Neural progenitor cell (in vitro differentiated cells): ENCODE measurements around the gene NPR2. TPM values are rescaled to one million over a fixed set of nuclear protein-coding genes. Genes with fewer than 3 reads are reported as not detected.

Experiments
- DNase-seq: peaks from one replicate; pipeline ENCODE4 v3.0.0-alpha.2; 2016; ENCODE audit warnings: low spot score
- H2AFZ ChIP-seq: fragments of 200-600 bp; sonication (generic); replicated peaks from 2 replicates; pipeline ENCODE4 v1.6.1; 2016; ENCODE audit warnings: antibody characterized with exemption
- H3F3A ChIP-seq: fragments of 200-600 bp; sonication (generic); 2 replicates; pipeline ENCODE4 v1.6.1; 2016; ENCODE audit warnings: antibody characterized with exemption, low read depth
- H3K27ac ChIP-seq: fragments of 200-600 bp; sonication (generic); 2 replicates; pipeline ENCODE4 v1.5.1; 2016; ENCODE audit warnings: mild to moderate bottlenecking
- H3K27me3 ChIP-seq: fragments of 200-600 bp; sonication (generic); 2 replicates; pipeline ENCODE4 v1.6.1; 2016; ENCODE audit warnings: mild to moderate bottlenecking, moderate library complexity
- H3K36me3 ChIP-seq: fragments of 200-600 bp; sonication (generic); 2 replicates; pipeline ENCODE4 v1.5.1; 2016
- H3K4me1 ChIP-seq: fragments of 200-600 bp; sonication (generic); 2 replicates; pipeline ENCODE4 v1.6.1; 2016; ENCODE audit warnings: mixed run types
- H3K4me2 ChIP-seq: fragments of 200-600 bp; sonication (generic); 2 replicates; pipeline ENCODE4 v1.6.1; 2016
- H3K4me3 ChIP-seq: fragments of 200-600 bp; sonication (generic); 2 replicates; pipeline ENCODE4 v1.5.1; 2016
- H3K79me2 ChIP-seq: fragments of 200-600 bp; sonication (generic); 2 replicates; pipeline ENCODE4 v1.6.1; 2016; ENCODE audit warnings: low read depth
- H3K9ac ChIP-seq: fragments of 200-600 bp; sonication (generic); 2 replicates; pipeline ENCODE4 v1.6.1; 2016
- H3K9me3 ChIP-seq: fragments of 200-600 bp; sonication (generic); 2 replicates; pipeline ENCODE4 v1.5.1; 2016; ENCODE audit warnings: low read depth
- H4K20me1 ChIP-seq: fragments of 200-600 bp; sonication (generic); 2 replicates; pipeline ENCODE4 v1.6.1; 2016; ENCODE audit warnings: low read depth
- H3K27ac Mint-ChIP-seq: 3 replicates; pipeline ENCODE4 v1.8.0; 2021; ENCODE audit warnings: mixed read lengths
- H3K27me3 Mint-ChIP-seq: 2 replicates; pipeline ENCODE4 v1.8.0; 2022; ENCODE audit warnings: low read depth, mild to moderate bottlenecking, inconsistent platforms, moderate library complexity, mixed read lengths; ENCODE audit not compliant: insufficient read depth
- H3K36me3 Mint-ChIP-seq: 3 replicates; pipeline ENCODE4 v1.8.0; 2021; ENCODE audit warnings: mixed read lengths
- H3K4me1 Mint-ChIP-seq: 3 replicates; pipeline ENCODE4 v1.8.0; 2021; ENCODE audit warnings: mixed read lengths
- H3K4me3 Mint-ChIP-seq: 3 replicates; pipeline ENCODE4 v1.8.0; 2021; ENCODE audit warnings: mild to moderate bottlenecking, moderate library complexity, mixed read lengths
- H3K9me3 Mint-ChIP-seq: 3 replicates; pipeline ENCODE4 v1.8.0; 2020; ENCODE audit warnings: mixed read lengths
- EZH2 ChIP-seq: fragments of 200-600 bp; sonication (generic); IDR thresholded peaks from 2 replicates; pipeline ENCODE4 v1.6.1; 2017; ENCODE audit warnings: antibody characterized with exemption, mild to moderate bottlenecking, moderate library complexity
- EZH2phosphoT487 ChIP-seq: fragments of 200-600 bp; sonication (generic); IDR thresholded peaks from 2 replicates; pipeline ENCODE4 v1.6.1; 2017; ENCODE audit warnings: antibody characterized with exemption
- total RNA-seq: library from RNA; depleted of rRNA; stranded (reverse); fragments of >200 nt; gene quantifications from 2 replicates; pipeline ENCODE4 v1.2.3, GENCODE V29; 2015; ENCODE audit warnings: low replicate concordance
- TF ChIP-seq, protein P1 (sequence below): fragments of 200-600 bp; sonication (generic); IDR thresholded peaks from 2 replicates; pipeline ENCODE4 v1.5.1; 2017; ENCODE audit warnings: antibody characterized with exemption, mild to moderate bottlenecking

Gene NPR2
- total RNA-seq, 1 donor from 2014 or later, result 5.6 TPM

DNA sequence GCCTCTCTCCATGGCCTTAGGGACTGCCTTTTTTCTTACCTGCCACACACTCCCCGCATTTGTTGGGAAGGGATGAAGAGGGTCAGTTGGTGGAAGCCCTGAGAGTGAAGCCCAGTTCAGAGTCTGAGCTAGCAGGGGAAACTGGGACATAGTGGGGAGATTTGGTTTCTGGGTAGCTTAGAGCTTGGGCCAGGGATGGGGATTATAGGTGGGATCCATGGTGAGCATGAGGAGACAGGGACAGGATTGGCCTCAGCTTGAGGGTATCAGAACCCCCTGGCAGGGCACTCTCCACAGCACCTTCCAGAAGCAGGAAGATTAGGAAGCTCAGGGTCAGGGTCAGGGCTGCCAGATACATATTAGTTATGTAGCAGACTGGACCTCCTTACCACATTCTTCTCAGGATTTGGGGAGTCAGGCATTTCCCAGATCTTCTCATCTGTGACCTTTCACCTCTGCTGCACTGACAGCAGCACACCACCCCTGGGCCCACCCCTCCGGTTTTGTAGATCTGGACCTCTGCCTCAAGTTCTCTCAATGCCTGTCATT, 61.0 kb downstream of the NPR2 start:
- no peak overlapping the region for H3K27ac Mint-ChIP-seq
- DNase-seq, result no peak
- H3K36me3 ChIP-seq, result no peaks in the 10 kb centered on the region
- no peaks in the 10 kb centered on the region for H3K9me3 ChIP-seq
- no peaks in the 10 kb centered on the region for H3F3A ChIP-seq
- H3K79me2 ChIP-seq, result no peaks in the 10 kb centered on the region
- peaks cover 3% of the 10 kb centered on the region for H3K27me3 Mint-ChIP-seq
- TF ChIP-seq EZH2phosphoT487 (no peak), EZH2 (no peak)
- TF ChIP-seq, protein P1, sequence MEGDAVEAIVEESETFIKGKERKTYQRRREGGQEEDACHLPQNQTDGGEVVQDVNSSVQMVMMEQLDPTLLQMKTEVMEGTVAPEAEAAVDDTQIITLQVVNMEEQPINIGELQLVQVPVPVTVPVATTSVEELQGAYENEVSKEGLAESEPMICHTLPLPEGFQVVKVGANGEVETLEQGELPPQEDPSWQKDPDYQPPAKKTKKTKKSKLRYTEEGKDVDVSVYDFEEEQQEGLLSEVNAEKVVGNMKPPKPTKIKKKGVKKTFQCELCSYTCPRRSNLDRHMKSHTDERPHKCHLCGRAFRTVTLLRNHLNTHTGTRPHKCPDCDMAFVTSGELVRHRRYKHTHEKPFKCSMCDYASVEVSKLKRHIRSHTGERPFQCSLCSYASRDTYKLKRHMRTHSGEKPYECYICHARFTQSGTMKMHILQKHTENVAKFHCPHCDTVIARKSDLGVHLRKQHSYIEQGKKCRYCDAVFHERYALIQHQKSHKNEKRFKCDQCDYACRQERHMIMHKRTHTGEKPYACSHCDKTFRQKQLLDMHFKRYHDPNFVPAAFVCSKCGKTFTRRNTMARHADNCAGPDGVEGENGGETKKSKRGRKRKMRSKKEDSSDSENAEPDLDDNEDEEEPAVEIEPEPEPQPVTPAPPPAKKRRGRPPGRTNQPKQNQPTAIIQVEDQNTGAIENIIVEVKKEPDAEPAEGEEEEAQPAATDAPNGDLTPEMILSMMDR, result no peak
- H3K4me3 ChIP-seq, result no peak overlapping the region
- H4K20me1 ChIP-seq, result peaks cover 5% of the 10 kb centered on the region
- no peak overlapping the region for H3K4me2 ChIP-seq
- H3K36me3 Mint-ChIP-seq, result peaks cover 16% of the 10 kb centered on the region
- no peaks in the 10 kb centered on the region for H3K4me1 ChIP-seq
- peaks cover 4% of the 10 kb centered on the region for H3K27me3 ChIP-seq
- no peak overlapping the region for H3K4me3 Mint-ChIP-seq
- no peak overlapping the region for H3K27ac ChIP-seq
- no peaks in the 10 kb centered on the region for H3K4me1 Mint-ChIP-seq
- no peaks in the 10 kb centered on the region for H3K9me3 Mint-ChIP-seq
- H3K9ac ChIP-seq, result no peak overlapping the region
- no peak overlapping the region for H2AFZ ChIP-seq

DNA sequence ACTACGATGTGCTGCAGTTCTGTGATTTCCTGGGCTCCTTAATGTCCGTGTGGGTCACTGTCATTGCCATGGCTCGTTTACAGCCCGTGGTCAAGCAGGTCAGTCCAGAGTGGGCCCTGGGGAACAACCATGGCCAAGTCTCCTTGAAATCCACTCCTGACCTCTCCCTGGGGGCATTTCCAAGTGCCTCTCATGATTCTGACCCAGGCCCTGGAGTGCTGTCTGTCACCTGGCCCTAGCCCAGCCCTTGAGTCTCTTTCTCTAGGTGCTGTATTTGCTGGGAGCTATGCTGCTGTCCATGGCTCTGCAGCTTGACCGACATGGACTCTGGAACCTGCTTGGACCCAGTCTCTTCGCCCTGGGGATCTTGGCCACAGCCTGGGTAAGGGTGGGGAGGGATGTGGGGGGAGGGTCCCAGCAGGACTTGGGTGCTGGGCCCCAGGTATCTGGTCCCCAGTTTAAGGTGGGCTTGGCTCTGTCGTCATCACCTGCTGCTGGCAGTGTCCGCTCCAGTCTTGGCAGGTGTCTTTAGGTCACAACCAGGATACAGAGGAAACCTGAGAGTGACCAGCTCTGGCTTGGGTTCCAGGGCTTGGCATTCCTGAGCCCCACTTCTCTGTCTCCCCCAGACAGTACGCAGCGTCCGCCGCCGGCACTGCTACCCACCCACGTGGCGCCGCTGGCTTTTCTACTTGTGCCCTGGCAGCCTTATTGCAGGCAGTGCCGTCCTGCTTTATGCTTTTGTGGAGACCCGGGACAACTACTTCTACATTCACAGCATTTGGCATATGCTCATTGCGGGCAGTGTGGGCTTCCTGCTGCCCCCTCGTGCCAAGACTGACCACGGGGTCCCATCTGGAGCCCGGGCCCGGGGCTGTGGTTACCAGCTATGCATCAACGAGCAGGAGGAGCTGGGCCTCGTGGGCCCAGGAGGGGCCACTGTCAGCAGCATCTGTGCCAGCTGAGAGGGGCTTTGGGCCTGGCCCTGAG, 61.8 kb downstream of the NPR2 start:
- peaks cover 5% of the 10 kb centered on the region for H4K20me1 ChIP-seq
- TF ChIP-seq EZH2 (no peak), EZH2phosphoT487 (no peak)
- TF ChIP-seq, protein P1, result no peak
- H3K27ac Mint-ChIP-seq, result no peak overlapping the region
- H3K4me3 ChIP-seq, result no peak overlapping the region
- DNase-seq, result no peak
- no peaks in the 10 kb centered on the region for H3K9me3 ChIP-seq
- no peaks in the 10 kb centered on the region for H3K4me1 Mint-ChIP-seq
- H3K36me3 Mint-ChIP-seq, result peaks cover 10% of the 10 kb centered on the region
- no peaks in the 10 kb centered on the region for H3F3A ChIP-seq
- no peak overlapping the region for H2AFZ ChIP-seq
- H3K9ac ChIP-seq, result no peak overlapping the region
- no peak overlapping the region for H3K27ac ChIP-seq
- H3K9me3 Mint-ChIP-seq, result no peaks in the 10 kb centered on the region
- no peaks in the 10 kb centered on the region for H3K27me3 ChIP-seq
- peaks cover 3% of the 10 kb centered on the region for H3K27me3 Mint-ChIP-seq
- H3K4me1 ChIP-seq, result no peaks in the 10 kb centered on the region
- no peak overlapping the region for H3K4me3 Mint-ChIP-seq
- no peaks in the 10 kb centered on the region for H3K79me2 ChIP-seq
- H3K36me3 ChIP-seq, result no peaks in the 10 kb centered on the region
- no peak overlapping the region for H3K4me2 ChIP-seq

DNA sequence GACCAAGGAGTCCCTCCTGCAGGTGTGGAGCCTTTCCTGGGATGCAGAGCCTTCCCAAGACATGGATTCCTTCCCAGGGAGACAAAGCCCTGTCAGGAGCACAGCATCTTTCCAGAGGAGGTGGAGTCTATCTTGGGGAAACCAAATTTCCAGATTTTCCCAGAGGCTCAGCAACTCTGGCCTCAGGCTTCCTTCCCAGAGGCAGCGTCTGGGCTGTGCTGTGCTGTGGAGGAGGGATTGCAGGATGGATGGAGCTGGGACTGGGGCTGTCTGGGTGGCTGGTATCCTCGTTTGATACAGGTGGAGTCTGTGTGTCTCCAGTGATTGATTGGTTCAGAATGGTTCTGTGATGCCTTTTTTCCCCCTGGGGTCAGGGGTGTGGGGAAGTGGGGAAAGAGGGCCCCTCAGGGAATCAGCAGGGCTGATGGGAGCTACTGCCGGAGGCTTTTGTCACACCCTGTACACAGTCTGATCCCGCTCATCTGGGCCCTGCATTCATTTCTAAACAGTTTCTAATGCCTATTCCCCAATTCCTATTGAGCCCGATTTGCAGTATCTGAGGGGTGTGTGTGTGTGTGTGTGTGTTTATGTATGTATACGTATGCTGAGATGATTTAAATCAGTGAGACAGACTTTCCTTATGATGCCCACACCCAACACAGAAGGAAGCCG, 62.8 kb downstream of the NPR2 start:
- no peak overlapping the region for H2AFZ ChIP-seq
- DNase-seq, result no peak
- H3K27me3 Mint-ChIP-seq, result peaks cover 3% of the 10 kb centered on the region
- H3K4me1 Mint-ChIP-seq, result no peaks in the 10 kb centered on the region
- no peaks in the 10 kb centered on the region for H3K9me3 ChIP-seq
- no peaks in the 10 kb centered on the region for H3F3A ChIP-seq
- no peaks in the 10 kb centered on the region for H3K9me3 Mint-ChIP-seq
- H3K4me2 ChIP-seq, result no peak overlapping the region
- H3K36me3 Mint-ChIP-seq, result peaks cover 7% of the 10 kb centered on the region
- H3K27ac Mint-ChIP-seq, result peak overlapping the region; percentile 29
- H3K4me3 Mint-ChIP-seq, result no peak overlapping the region
- H3K79me2 ChIP-seq, result no peaks in the 10 kb centered on the region
- H3K9ac ChIP-seq, result no peak overlapping the region
- H3K4me1 ChIP-seq, result no peaks in the 10 kb centered on the region
- H3K36me3 ChIP-seq, result no peaks in the 10 kb centered on the region
- no peak overlapping the region for H3K4me3 ChIP-seq
- no peak for TF ChIP-seq EZH2phosphoT487
- TF ChIP-seq EZH2, result no peak
- TF ChIP-seq, protein P1, result no peak
- H4K20me1 ChIP-seq, result peaks cover 5% of the 10 kb centered on the region
- no peak overlapping the region for H3K27ac ChIP-seq
- no peaks in the 10 kb centered on the region for H3K27me3 ChIP-seq
